ENCODE measurements around the gene STOX1.
"Not testable (repeated sequence)": the region's sequence is repeated elsewhere in the genome, so short reads cannot be mapped to it uniquely, and the experiment has no call there.

STOX1 gene, protein sequence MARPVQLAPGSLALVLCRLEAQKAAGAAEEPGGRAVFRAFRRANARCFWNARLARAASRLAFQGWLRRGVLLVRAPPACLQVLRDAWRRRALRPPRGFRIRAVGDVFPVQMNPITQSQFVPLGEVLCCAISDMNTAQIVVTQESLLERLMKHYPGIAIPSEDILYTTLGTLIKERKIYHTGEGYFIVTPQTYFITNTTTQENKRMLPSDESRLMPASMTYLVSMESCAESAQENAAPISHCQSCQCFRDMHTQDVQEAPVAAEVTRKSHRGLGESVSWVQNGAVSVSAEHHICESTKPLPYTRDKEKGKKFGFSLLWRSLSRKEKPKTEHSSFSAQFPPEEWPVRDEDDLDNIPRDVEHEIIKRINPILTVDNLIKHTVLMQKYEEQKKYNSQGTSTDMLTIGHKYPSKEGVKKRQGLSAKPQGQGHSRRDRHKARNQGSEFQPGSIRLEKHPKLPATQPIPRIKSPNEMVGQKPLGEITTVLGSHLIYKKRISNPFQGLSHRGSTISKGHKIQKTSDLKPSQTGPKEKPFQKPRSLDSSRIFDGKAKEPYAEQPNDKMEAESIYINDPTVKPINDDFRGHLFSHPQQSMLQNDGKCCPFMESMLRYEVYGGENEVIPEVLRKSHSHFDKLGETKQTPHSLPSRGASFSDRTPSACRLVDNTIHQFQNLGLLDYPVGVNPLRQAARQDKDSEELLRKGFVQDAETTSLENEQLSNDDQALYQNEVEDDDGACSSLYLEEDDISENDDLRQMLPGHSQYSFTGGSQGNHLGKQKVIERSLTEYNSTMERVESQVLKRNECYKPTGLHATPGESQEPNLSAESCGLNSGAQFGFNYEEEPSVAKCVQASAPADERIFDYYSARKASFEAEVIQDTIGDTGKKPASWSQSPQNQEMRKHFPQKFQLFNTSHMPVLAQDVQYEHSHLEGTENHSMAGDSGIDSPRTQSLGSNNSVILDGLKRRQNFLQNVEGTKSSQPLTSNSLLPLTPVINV

DNA sequence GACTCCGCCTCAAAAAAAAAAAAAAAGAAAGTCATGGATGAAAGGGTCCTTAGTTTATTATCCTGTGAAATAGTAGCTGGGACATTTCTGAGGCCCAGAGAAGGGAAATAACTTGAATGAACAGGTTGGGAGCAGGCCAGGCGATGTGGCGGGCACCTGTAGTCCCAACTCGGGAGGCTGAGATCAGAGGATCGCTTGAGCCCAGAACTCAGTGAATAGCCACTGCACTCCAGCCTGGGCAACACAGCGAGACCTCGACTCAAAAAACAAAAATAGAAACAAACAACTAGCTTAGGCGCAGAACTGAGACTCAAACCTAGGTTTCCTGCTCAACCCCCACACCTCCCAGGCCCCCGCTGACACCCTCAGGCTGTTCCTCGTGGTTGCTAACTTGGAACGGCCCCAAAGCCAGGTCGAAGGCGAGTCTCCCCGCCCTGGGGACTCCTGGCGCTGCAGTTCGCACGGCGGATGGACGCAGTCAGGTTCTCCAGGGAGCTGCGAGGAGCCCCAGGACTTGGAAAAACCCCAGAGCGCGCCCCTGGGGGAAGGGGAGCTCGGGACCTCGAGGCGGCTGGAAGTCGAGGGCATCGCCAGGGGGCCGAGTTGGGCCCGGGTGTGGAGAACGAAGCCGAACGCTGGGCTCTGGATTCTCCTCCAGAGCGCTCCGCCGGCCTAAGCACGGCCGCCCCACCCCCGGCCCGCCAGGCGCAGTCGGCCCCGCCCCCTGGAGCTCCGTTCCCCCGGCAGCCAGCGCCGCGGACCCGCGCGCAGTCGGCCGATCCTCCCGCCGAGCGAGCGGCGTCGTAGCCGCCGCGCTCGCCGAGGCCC, at the start of gene STOX1:
TSS of gene STOX1 (plus strand) at position 768 of the 828 bp plus-strand sequence. CDS start 93 bp downstream, outside the sequence.
- DNase-seq = peak; percentile 68 to 72

DNA sequence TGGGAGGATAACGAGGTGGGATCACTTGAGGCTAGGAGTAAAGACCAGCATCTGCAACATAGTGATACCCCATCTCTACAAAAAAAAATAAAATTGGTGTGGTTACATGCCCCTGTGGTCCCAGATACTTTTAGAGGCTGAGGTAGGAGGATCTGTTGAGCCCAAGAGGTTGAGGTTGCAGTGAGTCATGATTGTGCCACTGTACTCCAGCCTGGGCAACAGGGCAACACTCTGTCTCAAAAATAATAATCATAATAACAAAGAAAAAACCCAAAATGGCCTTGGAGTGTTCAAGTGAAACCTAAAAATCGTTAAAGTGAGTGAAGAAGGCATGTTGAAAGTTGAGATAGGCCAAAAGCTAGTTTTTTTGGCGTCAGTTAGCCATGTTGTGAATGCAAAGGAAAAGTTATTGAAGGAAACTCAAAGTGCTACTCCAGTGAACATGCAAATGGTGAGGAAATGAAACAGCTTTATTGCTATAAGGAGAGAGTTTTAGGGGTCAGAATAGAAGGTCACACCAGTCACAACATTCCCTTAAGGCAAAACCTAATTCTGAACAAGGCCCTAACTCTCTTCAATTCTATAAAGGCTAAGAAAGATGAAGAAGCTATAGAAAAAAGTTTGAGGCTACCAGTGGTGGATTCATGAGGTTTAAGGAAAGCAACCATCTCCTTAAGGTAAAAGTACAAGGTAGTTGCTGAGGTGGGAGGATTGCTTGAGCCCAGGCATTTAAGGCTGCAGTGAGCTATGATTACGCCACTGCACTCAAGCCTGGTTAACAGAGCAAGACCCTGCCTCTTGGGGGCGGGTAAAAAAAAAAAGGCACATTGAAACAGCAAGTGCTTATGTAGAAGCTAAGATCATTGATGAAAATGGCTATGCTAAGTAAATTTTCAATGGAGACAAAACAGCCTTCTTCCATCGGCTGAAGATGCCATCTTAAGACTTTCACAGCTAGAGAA, 45.4 kb upstream of the STOX1 start:
- DNase-seq = no peak

DNA sequence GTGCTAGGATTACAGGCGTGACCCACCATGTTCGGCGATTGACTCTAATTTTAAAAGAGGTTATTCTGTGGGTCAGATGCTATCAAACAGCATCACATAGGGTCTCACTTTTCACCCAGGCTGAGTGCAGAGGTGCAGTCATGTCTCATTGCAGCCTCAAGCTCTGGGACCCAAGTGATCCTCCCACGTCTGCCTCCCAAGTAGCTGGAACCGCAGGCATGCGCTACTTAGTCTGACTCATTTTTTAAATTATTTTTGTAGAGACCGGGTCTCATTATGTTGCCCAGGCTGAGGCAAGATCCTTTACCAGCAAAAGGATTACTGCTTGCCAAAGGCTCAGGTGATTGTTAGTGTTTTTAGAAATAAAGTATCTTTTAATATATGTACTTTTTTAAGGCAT, 42.9 kb upstream of the STOX1 start:
- DNase-seq = no peak

- DNase-seq = no peak
Measured at GRCh38 chr10:68787813-68788212, 39.5 kb upstream of the STOX1 start.

DNA sequence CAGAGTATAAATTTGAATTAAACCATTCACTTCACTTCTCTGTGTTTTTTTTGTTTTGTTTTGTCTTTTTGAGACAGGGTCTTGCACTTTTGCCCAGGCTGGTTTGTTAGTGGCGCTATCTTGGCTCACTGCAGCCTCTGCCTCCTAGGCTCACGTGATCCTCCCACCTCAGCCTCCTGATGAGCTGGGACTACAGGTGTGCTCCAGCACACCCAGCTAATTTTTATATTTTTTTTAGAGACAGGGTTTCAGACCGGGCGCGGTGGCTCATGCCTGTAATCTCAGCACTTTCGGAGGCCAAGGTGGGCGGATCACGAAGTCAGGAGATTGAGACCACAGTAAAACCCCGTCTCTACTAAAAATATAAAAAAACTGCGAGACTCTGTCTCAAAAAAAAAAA, 36.9 kb upstream of the STOX1 start:
- no peak for DNase-seq

DNA sequence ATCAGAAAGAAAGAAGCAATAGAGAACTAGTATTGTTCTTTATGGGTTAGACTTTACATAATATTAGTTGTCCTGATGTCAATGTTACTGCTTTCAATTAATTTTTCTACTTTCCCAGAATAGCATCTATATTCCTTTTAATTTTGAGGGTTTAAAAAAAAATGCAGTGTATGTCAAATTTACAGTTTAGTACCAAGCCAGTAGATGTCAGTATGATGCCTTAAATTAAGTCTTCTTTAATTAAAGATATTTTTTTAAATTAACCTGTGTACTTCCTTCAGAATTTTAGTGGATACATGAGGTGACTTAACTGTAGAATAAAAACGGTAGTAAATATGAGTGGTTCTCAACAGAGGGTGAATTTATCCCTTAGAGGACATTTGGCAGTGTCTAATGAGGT, 35.2 kb upstream of the STOX1 start:
- no peak for DNase-seq

GRCh38 chr10:68795886-68796532, 31.3 kb upstream of the STOX1 start:
- no peak for DNase-seq

DNA sequence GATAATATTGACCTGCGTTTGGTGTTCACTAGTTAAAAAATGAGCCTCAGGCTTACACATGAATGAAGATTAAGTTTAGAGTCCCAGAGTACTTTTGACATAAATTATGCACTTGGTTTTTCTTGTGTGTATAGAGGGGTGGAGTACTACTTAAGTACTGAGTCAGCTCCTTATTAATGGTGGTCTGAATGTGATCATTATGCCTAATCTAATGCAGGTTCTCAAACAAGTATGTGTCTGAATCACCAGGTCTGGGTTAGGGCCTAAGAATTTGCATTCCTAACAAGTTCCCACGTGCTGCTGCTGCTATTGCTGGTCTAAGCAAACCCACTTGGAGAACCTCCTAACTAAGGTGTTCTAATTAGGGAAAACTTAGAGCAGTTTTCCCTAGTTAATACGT, 30.7 kb upstream of the STOX1 start:
- DNase-seq = no peak

GRCh38 chr10:68800211-68800610, 27.1 kb upstream of the STOX1 start:
- no peak for DNase-seq

DNA sequence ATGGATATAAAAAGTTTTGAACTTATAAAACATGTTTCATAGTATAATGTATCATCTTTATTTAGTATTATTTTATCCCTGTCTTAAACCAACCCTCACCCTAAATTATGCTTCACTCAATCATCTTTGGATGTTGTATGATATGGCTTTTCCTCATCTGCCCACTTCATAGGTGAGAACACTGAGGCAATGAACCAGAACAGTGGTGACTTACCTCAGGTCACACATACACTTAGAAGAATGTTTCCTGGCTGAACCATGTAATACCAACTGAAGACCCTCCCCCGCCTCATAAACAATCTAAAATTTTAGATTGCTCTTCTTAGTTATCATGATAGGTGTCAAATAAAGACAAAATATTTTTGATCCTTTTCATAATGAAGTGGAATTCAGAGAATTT, 22.6 kb upstream of the STOX1 start:
- no peak for DNase-seq

DNA sequence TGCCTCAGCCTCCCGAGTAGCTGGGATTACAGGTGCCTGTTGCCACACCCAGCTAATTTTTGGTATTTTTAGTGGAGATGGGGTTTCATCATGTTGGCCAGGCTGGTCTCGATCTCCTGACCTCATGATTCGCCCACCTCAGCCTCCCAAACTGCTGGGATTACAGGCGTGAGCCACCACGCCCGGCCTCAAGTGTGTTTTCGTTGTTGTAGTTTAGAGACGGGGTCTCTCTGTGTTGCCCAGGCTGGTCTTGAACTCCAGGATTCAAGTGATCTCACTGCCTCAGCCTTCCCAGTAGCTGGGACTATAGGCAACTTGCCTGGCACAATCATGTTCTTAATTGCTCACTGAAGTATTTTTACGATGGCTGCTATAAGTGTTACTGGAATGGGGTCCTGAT, 16.5 kb upstream of the STOX1 start:
- not testable (repeated sequence) for DNase-seq

GRCh38 chr10:68811314-68812009, 15.9 kb upstream of the STOX1 start:
- no peak for DNase-seq

GRCh38 chr10:68812420-68812819, 14.9 kb upstream of the STOX1 start:
- DNase-seq = no peak

- no peak for DNase-seq
Measured at GRCh38 chr10:68813559-68813958, 13.8 kb upstream of the STOX1 start.

DNA sequence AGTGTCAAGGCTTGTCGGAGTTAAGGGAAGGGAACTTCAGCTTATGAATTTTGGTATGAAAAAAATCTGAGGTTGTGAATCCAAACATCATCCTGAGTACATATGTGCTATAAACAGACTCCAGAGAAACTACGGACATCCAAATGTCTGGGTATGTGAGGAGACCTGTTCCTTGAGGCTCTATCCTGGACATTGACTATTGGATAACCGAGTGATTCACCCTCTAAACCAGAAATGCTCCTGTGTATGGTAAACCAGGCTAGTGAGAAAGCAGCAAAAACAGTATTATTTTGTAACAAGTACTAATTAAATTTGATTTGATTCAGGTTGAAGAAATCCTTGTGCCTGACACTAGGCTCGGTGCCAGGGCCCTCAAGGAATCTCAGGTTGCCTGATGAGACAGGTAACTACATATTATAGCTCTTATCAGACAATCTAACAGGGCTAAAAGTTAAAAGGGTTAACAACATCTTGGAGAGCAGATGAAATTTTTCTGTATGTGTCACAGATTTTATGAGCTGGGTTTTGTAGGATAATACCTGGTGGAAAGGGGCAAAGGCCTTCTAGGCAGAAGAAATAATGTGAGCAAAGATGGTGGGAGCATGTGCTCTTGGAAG, 10.4 kb upstream of the STOX1 start:
- DNase-seq = no peak

DNA sequence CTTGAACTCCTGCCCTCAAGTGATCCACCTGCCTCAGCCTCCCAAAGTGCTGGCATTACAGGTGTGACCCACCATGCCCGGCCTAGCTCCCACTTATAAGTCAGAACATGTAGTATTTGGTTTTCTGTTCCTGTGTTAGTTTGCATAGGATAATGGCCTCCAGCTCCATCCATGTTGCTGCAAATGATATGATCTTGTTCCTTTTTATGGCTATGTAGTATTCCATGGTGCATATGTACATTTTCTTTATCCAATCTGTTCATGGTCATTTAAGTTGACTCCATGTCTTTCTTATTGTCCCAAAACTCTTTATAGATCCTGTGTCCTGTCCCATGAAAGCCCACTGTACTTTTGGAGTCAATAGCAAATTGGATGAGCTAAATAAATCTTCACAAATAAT, 7.0 kb upstream of the STOX1 start:
- not testable (repeated sequence) for DNase-seq

- DNase-seq = not testable (repeated sequence)
Measured at GRCh38 chr10:68822626-68823025, 4.7 kb upstream of the STOX1 start.

DNA sequence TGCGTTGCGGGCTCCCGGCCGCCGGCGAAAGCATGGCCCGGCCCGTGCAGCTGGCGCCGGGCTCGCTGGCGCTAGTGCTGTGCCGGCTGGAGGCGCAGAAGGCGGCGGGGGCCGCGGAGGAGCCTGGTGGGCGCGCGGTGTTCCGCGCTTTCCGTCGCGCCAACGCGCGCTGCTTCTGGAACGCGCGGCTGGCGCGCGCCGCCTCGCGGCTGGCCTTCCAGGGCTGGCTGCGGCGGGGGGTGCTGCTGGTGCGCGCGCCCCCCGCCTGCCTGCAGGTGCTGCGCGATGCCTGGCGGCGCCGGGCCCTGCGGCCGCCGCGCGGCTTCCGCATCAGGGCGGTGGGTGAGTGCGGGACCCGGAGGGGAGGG, 245 bp downstream of the STOX1 start:
- not testable (repeated sequence) for DNase-seq

DNA sequence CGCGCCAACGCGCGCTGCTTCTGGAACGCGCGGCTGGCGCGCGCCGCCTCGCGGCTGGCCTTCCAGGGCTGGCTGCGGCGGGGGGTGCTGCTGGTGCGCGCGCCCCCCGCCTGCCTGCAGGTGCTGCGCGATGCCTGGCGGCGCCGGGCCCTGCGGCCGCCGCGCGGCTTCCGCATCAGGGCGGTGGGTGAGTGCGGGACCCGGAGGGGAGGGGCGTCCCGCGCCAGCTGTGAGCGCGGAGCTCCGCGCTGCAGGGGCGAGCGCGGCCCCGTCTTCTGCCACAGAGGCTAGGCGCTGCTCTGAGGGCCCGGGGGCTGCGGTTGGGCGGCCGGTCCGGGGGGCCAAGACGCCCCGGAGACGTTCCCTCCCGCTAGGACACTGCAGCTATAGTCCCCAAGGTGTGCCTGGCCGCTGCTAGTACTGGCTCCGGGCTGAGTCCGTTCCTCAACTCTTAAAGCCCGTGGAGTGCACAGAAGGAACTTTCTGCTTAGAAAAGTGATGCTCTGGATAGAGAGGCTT, 811 bp downstream of the STOX1 start:
- DNase-seq = peak; percentile 4 to 13

GRCh38 chr10:68828833-68829232, 1.5 kb downstream of the STOX1 start:
- no peak for DNase-seq
